GM19455 (cell line): ENCODE measurements around the gene ADAMTS3.

Experiments used
- ATAC-seq: cut with Tn5 transposase; IDR thresholded peaks from one replicate; pipeline ENCODE4 v1.9.1; 2021; ENCODE audit not compliant: unreplicated experiment

ADAMTS3 gene

GRCh38 chr4:72302981-72303704 lies 265.9 kb downstream of the ADAMTS3 start:
- ATAC-seq: peak; percentile 96

DNA sequence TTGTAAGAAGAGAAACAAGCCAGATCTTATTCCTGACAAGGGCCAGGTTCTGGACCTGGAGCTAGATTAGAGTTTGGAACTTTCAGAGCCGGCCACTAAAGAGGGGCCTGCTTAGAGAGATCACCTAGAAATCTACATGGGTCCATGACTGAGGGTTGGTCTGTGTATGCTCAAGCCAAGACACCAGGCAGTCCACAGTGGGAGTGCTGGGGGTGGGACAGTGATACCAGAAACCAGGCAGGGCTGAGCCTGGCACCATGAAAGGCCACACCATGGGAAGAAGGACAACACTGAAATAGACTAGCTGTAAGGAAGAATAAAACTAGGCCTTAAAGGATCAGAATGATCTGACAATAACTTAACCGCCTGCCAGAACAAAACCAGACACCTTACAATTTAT lies 267.3 kb downstream of the ADAMTS3 start:
- no peak for ATAC-seq

DNA sequence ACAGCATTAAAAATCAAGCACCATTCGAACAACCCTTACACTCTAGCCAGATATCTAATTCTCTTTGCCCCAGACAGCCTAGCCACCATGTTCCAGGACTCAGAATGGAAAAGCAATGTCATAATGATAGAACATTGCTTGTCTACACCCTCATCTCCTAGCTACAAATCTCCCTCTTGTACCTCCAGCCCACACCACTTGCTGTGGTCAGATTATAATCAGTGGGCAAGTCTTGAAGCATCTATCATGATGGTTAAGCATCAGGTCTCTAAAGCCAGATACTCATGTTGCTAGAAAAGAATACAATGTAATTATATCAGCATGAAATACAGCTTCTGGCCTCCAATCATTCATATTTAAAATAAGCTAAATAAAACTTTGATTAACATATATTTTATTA lies 268.9 kb downstream of the ADAMTS3 start:
- ATAC-seq: no peak

GRCh38 chr4:72295966-72296557 lies 273.0 kb downstream of the ADAMTS3 start:
- peak; percentile 67 for ATAC-seq

DNA sequence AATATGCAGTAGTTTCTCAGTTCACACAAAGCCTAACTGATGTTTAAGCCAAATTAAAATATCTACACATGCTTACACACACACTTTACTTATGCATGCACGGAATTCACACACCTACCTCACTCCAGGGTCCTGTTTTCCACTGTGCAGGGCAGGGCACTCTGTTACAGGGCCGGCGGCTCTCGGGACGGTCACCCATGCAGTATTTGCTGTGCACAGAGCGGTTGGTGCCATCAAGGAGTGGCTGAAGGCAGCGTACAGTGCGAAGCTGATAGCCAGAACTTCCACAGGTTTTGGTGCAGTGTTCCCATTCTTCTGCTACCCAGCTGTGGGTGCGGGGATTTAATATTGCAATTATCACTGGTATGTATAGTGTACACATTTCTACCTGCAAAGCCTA lies 278.3 kb downstream of the ADAMTS3 start:
- ATAC-seq: no peak

DNA sequence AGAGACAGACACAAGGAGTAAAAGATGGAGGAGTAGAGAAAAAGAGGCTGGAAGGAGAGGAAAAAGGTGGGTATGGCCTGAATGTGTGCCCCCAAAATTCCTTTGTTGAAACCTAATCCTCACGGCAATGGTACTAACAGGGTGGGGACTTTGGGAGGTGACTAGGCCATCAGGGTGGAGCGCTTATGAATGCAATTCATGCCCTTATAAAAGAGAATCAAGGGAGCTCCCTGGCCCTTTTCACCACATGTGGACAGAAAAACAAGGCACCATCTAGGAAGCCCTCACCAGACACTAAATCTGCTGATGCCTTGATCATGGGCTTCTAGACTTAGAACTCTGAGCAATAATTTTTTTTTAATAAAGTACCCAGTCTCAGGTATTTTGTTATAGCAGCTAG lies 282.1 kb downstream of the ADAMTS3 start:
- no peak for ATAC-seq

DNA sequence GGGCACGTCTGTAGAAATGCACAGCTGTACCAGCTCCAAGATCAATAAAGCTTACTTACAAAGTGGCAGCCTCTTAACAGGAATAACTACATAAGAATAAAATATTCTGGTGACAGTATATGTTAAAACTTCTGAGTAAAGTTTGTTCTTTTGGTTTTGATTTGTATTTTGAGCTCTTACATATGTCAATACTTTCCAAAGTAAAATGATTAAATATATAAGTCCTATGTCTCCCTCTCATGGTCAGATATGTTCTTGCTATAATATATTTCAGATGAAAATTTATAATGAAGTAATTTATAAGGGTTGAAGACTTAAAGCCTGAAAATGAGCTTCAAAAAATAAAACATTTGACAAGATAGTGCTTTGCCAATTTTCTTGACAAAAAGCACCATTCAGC lies 282.8 kb downstream of the ADAMTS3 start:
- no peak for ATAC-seq

DNA sequence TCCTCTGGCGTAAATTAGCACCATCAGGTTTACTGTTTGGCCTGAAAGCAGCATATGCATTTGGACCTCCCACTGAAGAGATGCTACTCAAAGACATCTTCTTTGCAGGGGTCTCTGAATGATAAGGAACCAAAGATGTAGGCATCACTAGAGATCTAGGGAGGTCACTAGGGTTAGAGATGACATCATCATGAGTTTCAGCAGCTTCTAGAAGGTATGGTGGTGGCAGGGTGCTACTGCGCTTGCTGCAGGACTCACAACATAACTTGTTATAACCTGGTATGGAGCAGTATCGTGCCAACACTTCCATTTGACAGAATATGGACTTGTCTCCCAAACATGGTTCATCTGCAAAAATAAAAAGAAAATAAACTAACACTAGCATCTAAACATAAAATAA lies 285.7 kb downstream of the ADAMTS3 start:
- ATAC-seq: no peak

GRCh38 chr4:72280252-72280651 lies 288.8 kb downstream of the ADAMTS3 start:
- ATAC-seq: no peak

GRCh38 chr4:72275381-72275780 lies 293.6 kb downstream of the ADAMTS3 start:
- ATAC-seq: no peak

DNA sequence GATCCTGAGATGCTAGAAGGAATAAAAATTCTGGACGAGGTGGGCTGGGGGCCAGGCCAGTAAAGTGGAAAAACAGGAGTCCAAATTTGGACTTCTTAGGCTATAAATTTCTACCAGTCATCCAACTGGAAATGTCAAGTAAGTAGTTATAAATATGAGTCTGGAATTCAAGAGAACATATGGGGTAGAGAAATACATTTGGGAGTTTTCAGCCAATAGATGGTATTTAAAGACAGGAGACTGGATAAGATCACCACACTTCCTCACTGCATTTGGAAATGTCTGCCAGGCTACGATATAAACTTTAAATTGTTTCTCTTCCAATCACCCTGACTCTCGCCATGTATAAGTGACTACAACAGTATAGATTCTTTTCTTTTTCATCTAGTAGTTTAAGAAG lies 294.8 kb downstream of the ADAMTS3 start:
- ATAC-seq: no peak

DNA sequence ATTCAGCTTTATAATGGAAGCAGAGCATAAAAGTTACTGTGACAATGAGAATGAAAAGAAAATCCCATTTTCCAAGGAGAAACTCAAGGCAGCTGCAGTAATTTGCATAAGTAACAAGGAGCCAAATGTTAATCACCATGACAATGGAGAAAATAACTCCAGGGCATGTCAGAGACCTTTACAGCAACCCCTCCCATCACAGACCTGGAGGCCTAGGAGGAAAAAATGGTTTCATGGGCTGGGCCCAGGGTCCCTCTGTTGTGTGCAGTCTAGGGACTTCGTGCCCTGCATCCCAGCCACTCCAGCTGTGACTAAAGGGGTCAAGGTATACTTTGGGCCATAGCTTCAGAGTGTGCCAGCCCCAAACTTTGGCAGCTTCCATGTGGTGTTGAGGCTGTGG lies 313.8 kb downstream of the ADAMTS3 start:
- ATAC-seq: no peak

GRCh38 chr4:72243641-72244040 lies 325.4 kb downstream of the ADAMTS3 start:
- ATAC-seq: no peak

- ATAC-seq: no peak
These were observed 329.4 kb downstream of the ADAMTS3 start for GRCh38 chr4:72239487-72240116.
